Loucy (cell line): ENCODE results near the gene RNU2-63P.

Source experiments
- CTCF ChIP-seq: fragments of 200-600 bp; sonication (generic); conservative IDR thresholded peaks from 2 replicates; pipeline ENCODE4 v1.5.1; 2014; ENCODE audit warnings: mild to moderate bottlenecking, antibody characterized with exemption, low read length
- EZH2phosphoT487 ChIP-seq: fragments of 200-600 bp; IDR thresholded peaks from 2 replicates; pipeline ENCODE4 v1.6.1; 2018; ENCODE audit warnings: antibody characterized with exemption, mild to moderate bottlenecking, moderate library complexity, borderline replicate concordance

GRCh38 chr2:88022669-88022921 is 6.2 kb upstream of the RNU2-63P start:
- TF ChIP-seq CTCF, result no peak
- no peak for TF ChIP-seq EZH2phosphoT487
